ENCODE data around the gene ORMDL2.
"Not testable (repeated sequence)": the region's sequence is repeated elsewhere in the genome, so short reads cannot be mapped to it uniquely, and the experiment has no call there.

ORMDL2 gene

GRCh38 chr12:55852740-55853139 lies 34.9 kb downstream of the ORMDL2 start:
- DNase-seq (ENCODE audit: low read depth), result no peak

- no peak for DNase-seq (ENCODE audit: low read depth)
Observed at GRCh38 chr12:55861396-55861795, 43.6 kb downstream of the ORMDL2 start.

GRCh38 chr12:55861871-55862270 lies 44.0 kb downstream of the ORMDL2 start:
- no peak for DNase-seq (ENCODE audit: low read depth)

- no peak for DNase-seq (ENCODE audit: low read depth)
Observed at GRCh38 chr12:55862286-55862685, 44.4 kb downstream of the ORMDL2 start.

- DNase-seq (ENCODE audit: low read depth), result not testable (repeated sequence)
Observed at GRCh38 chr12:55862931-55863330, 45.1 kb downstream of the ORMDL2 start.

GRCh38 chr12:55865327-55865726 lies 47.5 kb downstream of the ORMDL2 start:
- no peak for DNase-seq (ENCODE audit: low read depth)

GRCh38 chr12:55866454-55867004 lies 48.7 kb downstream of the ORMDL2 start:
- not testable (repeated sequence) for DNase-seq (ENCODE audit: low read depth)

Data from fibroblast of the conjunctiva (primary cell).